AG09309 (cell line): ENCODE results near the gene ACTR6.
"Not testable (repeated sequence)": the region's sequence is repeated elsewhere in the genome, so short reads cannot be mapped to it uniquely, and the experiment has no call there.

ENCODE experiments used
- DNase-seq: peaks from one replicate; pipeline ENCODE4 v3.0.0-alpha.2; 2010; ENCODE audit warnings: low read depth
- H3K4me3 ChIP-seq: 2 replicates; pipeline ENCODE4 v1.5.1; 2011; ENCODE audit warnings: mild to moderate bottlenecking, low read depth, low read length, moderate library complexity; ENCODE audit not compliant: control insufficient read depth
- TF ChIP-seq, protein P1 (sequence below): IDR thresholded peaks from 2 replicates; pipeline ENCODE4 v1.5.1; 2011; ENCODE audit warnings: mild to moderate bottlenecking, low read depth, low read length, inconsistent platforms; ENCODE audit not compliant: insufficient read depth, control insufficient read depth; ENCODE audit errors: missing control alignments

Gene ACTR6

GRCh38 chr12:100229876-100230275 lies 29.3 kb downstream of the ACTR6 start:
- H3K4me3 ChIP-seq = no peak overlapping the region
- TF ChIP-seq, protein P1, sequence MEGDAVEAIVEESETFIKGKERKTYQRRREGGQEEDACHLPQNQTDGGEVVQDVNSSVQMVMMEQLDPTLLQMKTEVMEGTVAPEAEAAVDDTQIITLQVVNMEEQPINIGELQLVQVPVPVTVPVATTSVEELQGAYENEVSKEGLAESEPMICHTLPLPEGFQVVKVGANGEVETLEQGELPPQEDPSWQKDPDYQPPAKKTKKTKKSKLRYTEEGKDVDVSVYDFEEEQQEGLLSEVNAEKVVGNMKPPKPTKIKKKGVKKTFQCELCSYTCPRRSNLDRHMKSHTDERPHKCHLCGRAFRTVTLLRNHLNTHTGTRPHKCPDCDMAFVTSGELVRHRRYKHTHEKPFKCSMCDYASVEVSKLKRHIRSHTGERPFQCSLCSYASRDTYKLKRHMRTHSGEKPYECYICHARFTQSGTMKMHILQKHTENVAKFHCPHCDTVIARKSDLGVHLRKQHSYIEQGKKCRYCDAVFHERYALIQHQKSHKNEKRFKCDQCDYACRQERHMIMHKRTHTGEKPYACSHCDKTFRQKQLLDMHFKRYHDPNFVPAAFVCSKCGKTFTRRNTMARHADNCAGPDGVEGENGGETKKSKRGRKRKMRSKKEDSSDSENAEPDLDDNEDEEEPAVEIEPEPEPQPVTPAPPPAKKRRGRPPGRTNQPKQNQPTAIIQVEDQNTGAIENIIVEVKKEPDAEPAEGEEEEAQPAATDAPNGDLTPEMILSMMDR = no peak
- DNase-seq = no peak

DNA sequence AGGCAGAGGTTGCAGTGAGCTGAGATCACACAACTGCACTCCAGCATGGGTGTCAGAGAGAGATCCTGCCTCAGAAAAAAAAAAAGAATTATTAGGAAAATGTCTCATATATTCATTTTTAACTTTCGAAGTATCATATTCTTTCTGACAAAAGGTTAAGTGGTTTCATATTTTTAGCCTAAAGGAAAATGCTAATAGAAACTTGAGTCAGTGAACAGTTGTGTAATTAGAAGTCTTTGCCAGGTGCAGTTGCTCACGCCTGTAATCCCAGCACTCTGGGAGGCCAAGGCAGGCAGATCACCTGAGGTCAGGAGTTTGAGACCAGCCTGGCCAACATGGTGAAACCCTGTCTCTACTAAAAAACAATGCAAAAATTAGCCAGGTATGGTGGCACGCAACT lies 31.3 kb downstream of the ACTR6 start:
- not testable (repeated sequence) for DNase-seq, H3K4me3 ChIP-seq

DNA sequence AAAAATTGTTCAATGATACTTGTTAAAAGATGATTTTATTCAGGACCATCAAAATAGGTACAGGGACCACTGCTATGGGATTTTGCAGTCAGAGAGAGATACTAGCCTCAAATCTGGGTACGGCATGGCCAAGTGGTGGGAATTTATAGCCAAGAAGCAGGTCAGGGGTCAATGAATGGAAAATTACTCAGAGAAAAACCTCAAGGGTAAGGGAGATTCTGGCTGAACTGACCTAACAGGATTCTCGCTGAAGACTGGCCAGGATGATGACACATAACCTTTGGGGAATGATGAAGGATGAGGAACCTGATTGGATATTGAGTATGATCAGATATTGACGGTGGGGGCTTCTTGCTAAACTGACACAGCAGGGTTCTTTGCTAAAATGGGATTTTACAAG lies 33.6 kb downstream of the ACTR6 start:
- no peak overlapping the region; the same call in none of the 2 replicates for H3K4me3 ChIP-seq
- TF ChIP-seq, protein P1 = no peak
- DNase-seq = peak; percentile 14

- peak; percentile 29 for DNase-seq
- TF ChIP-seq, protein P1 = peak; percentile 71
- H3K4me3 ChIP-seq = no peak overlapping the region; the same call in none of the 2 replicates
These were observed 34.1 kb downstream of the ACTR6 start for GRCh38 chr12:100234591-100235304.

GRCh38 chr12:100238801-100239200 lies 38.2 kb downstream of the ACTR6 start:
- TF ChIP-seq, protein P1 = no peak
- no peak overlapping the region for H3K4me3 ChIP-seq
- DNase-seq = no peak

GRCh38 chr12:100239589-100239988 lies 39.0 kb downstream of the ACTR6 start:
- TF ChIP-seq, protein P1 = no peak
- DNase-seq = no peak
- no peak overlapping the region for H3K4me3 ChIP-seq

GRCh38 chr12:100243137-100243536 lies 42.5 kb downstream of the ACTR6 start:
- no peak for DNase-seq
- no peak overlapping the region for H3K4me3 ChIP-seq
- TF ChIP-seq, protein P1 = no peak
